HG03457 (cell line): ENCODE results near the gene SV2C.
"Not testable (repeated sequence)": the region's sequence is repeated elsewhere in the genome, so short reads cannot be mapped to it uniquely, and the experiment has no call there.

Experiments used
- ATAC-seq: cut with Tn5 transposase; IDR thresholded peaks from one replicate; pipeline ENCODE4 v1.9.1; 2021; ENCODE audit warnings: moderate number of reproducible peaks; ENCODE audit not compliant: unreplicated experiment

The SV2C gene

GRCh38 chr5:76199336-76200318 is 116.4 kb downstream of the SV2C start:
- ATAC-seq = no peak

DNA sequence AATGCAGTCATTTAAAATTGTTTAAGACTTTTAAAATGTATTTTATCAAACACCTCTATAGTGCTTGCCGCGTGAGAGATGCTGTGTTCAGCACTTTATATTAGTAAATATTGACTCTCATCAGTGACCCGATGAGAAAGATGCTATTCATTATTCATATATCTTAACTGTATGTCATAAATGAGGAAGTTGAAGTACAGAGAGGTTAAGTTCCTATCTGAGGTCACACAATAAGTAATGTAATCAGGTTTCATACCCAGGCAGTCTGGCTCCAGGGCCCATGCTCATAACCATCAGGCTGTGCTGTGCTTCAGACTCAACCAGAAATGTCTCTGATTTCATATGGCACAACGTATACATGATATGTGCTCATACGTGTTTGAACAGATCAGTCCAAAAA is 119.0 kb downstream of the SV2C start:
- no peak for ATAC-seq

GRCh38 chr5:76204191-76204590 is 121.0 kb downstream of the SV2C start:
- no peak for ATAC-seq

DNA sequence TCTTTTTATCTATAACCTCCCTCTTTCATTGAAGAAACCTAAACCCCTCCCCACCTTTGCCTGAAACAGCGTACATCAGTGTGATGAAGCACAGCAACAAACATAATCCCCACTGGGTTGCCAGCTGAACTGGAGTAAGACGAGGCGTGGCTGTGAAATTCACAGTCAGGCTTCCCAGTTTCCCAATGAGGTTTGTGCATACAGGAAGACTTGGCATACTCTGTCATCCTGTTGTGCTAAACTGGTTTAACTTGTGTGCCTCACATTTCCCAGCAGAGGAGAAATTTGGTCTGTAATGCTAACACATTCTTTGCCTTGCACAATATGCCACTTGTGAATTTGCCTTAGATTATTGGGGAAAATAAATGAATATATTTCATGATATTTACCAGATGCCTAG is 121.5 kb downstream of the SV2C start:
- no peak for ATAC-seq

- ATAC-seq = no peak
These were observed 123.9 kb downstream of the SV2C start for GRCh38 chr5:76207120-76207519.

DNA sequence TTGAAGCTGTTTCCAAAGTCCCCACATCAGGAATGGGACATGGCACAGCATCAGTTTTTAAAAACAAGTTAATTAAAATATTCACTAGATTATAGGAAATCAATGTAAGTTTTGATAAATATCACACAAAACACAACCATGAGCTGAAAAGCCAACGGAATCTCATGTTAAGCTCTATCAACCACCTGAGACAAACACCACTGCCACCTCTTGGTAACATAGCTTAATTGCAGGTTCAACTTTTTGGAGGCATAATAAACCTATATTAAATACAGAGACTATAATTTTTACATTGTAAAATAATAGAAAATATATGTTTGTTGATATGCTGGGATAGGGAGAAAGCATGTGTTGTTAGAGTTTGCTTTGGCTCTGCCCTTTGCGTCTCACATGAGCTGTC is 126.1 kb downstream of the SV2C start:
- ATAC-seq = no peak

DNA sequence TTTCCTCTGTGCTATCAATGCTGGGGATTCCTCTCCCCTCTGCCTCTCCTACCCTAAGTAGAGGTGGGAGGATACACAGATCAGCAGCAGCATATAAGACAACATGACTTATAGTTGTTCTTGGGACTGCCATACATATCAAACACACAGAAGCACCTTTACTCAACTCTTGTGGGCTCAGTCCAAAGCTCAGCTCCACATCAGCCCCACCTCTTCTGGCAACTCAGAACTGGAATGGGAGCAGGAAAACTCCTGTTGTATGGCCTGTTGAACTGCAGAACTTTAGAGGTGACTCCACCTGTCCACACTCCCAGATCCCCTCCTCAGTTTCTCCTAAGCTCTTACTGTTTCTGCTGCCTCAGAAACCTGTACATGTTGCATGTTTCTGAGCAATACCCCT is 127.8 kb downstream of the SV2C start:
- no peak for ATAC-seq

GRCh38 chr5:76213858-76214257 is 130.7 kb downstream of the SV2C start:
- no peak for ATAC-seq

GRCh38 chr5:76216748-76217147 is 133.6 kb downstream of the SV2C start:
- no peak for ATAC-seq

GRCh38 chr5:76219636-76220035 is 136.5 kb downstream of the SV2C start:
- ATAC-seq = no peak

GRCh38 chr5:76221311-76221710 is 138.1 kb downstream of the SV2C start:
- no peak for ATAC-seq

DNA sequence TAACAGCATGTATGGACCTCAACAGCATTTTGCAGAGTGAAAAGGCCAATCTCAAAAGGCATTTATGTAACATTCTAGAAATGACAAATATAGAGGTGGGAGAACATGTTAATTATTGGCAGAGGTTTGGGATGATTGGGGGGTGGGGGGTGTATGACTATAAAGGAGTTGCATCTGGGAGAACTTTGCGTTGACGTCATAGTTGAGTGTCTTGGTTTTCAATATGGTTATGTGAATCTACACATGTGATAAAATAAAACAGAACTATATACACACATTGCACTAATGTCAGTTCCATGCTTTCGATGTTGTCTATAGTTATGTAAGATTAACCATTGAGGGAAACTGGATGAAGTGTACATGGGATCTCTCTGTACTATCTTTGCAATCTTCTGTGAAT is 139.1 kb downstream of the SV2C start:
- no peak for ATAC-seq

GRCh38 chr5:76223696-76224095 is 140.5 kb downstream of the SV2C start:
- ATAC-seq = no peak

DNA sequence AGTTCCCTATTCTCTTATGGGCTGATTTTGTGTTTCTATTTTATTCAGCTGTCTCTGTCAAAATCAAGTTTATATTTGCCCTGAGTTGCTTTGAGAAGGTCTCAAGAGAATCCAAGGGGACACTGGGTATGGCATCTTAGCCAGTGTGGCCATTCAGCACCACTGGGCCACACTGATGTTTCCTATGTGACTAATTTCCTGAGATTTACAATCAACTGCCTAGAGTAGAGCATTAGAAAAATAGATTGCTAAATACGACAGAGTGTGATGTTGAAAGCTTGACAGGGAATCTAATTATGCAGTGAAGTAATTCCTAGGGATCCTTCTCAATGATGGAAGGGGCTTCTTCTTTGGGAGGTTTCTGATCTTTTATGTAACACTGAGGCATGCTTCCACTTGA is 141.7 kb downstream of the SV2C start:
- no peak for ATAC-seq

- no peak for ATAC-seq
These were observed 142.2 kb downstream of the SV2C start for GRCh38 chr5:76225336-76225735.

DNA sequence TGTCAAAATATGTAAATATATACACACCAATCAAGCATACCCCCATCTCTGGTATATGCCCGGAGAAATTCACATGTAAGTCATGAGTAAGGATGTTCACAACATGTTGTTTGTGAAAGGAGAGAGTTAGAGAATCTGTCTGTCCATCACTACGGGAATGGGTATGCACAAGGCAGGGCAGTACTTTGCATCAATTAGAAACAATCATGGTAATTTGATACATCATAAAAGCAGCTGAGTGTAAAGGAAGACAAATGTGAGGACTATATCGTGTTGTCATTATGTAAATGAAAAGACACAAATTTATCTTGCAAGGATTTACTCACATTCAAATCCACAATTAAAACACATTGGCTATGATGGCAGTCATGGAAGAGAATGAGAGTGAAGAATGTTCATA is 146.7 kb downstream of the SV2C start:
- ATAC-seq = no peak

DNA sequence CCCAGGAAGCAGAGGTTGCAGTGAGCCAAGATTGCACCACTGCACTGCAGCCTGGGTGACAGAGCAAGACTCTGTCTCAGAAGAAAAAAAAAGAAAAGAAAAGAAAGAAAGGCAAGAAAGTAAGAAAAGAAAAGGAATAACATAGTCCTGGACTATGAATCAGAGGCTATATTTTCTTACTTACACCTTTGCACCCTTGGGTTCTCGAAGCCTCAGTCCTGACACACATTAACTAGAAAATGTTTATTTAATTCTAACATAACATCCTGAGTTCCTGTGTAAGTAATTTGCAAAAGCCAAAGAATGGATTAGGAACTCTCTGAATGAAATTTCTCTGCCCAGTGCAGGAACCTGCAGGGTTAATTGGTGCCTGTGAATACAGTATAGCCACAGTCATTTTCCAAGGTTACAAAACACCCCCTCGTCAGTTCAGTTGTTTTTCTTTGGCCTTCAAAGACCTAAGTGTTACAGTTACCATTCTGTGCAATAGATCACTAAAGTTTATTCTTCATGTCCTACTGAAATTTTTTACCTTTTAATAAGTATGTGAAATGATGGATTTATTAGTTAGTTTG is 147.6 kb downstream of the SV2C start:
- no peak for ATAC-seq

GRCh38 chr5:76234665-76235064 is 151.5 kb downstream of the SV2C start:
- ATAC-seq = no peak

- no peak for ATAC-seq
These were observed 153.5 kb downstream of the SV2C start for GRCh38 chr5:76236684-76237083.

GRCh38 chr5:76240336-76240735 is 157.2 kb downstream of the SV2C start:
- no peak for ATAC-seq

DNA sequence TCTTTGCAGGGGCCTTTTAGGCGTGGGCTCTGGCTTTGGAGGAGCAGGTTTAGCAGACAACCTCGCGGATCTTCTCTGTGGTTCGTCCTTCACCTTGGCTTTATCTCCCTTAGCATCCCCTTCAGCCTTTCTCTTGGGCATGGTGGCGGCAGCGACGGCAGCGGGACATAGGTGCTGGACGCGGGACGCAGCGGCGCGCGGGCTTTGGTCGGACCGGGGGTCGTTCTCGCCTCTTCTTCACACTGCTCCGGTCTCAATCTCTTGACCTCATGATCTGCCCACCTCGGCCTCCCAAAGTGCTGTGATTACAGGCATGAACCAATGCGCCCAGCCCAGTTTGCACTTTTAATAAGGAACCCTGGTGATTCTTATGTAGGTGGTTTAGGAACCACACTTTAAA is 159.0 kb downstream of the SV2C start:
- not testable (repeated sequence) for ATAC-seq

DNA sequence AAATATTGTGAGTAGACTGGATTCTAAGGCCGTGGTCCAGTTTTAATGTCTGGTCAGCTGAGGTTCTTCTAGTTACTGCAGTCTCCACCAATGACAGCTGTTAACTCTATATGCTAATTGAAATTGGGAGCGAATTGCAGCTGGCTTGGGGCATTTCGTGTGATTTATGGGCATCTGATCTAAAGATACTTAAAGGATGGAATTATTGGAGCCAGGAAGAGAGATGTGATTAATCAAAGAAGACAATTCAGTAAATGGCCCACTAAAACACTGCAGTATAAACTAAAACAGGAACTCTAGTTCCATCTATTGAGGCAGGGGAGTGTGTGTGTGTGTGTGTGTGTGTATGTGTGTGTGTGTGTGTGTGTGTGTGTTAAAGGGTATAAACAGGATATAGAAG is 162.4 kb downstream of the SV2C start:
- no peak for ATAC-seq
